Stomach (tissue), 4 donors: ENCODE data around the gene DLL4.

ENCODE experiments used
- CTCF ChIP-seq, 7 experiments: fragments of 450-650 bp in 4 of 7; fragments of 200-600 bp in 3 of 7; sonication (generic) in 3 of 7; IDR thresholded peaks; one replicate each; pipeline ENCODE4 v1.5.1; 2016 to 2019; ENCODE audit warnings: antibody characterized with exemption in 7 of 7, control low read depth in 2 of 7, mild to moderate bottlenecking in 1 of 7
- POLR2A ChIP-seq, 4 donors: fragments of 450-650 bp; IDR thresholded peaks; one replicate each; pipeline ENCODE4 v1.6.1; 2016; ENCODE audit warnings: antibody characterized with exemption in 4 of 4, control low read depth in 2 of 4, mild to moderate bottlenecking in 1 of 4, moderate library complexity in 1 of 4
- POLR2AphosphoS5 ChIP-seq, 3 donors: sonication (generic); formaldehyde crosslinking; IDR thresholded peaks; one replicate each; pipeline ENCODE4 v1.6.1; 2016; ENCODE audit warnings: antibody characterized with exemption in 3 of 3

- TF ChIP-seq CTCF (IDR thresholded peaks at IDR 0.05) (no peak), POLR2AphosphoS5 (IDR thresholded peaks at IDR 0.05) (no peak), POLR2A (IDR thresholded peaks at IDR 0.05) (no peak)
These were observed 30.4 kb downstream of the DLL4 start for GRCh38 chr15:40959331-40960141.
